HFFc6 (cell line): ENCODE measurements around the gene LHX2. TPM values are rescaled to one million over a fixed set of nuclear protein-coding genes. Genes with fewer than 3 reads are reported as not detected.

Experiments
- DNase-seq: peaks from one replicate; pipeline ENCODE4 v3.0.0-alpha.2; 2018
- H3K27ac Mint-ChIP-seq: 2 replicates; pipeline ENCODE4 v1.8.0; 2020; ENCODE audit warnings: mild to moderate bottlenecking, mixed read lengths
- H3K27me3 Mint-ChIP-seq: 2 replicates; pipeline ENCODE4 v1.8.0; 2021; ENCODE audit warnings: mild to moderate bottlenecking, moderate library complexity, mixed read lengths; ENCODE audit not compliant: insufficient read depth
- H3K36me3 Mint-ChIP-seq: 2 replicates; pipeline ENCODE4 v1.8.0; 2021; ENCODE audit warnings: low read depth, mixed read lengths
- H3K4me1 Mint-ChIP-seq: 2 replicates; pipeline ENCODE4 v1.8.0; 2020; ENCODE audit warnings: low read depth, mixed read lengths
- H3K4me3 Mint-ChIP-seq: 2 replicates; pipeline ENCODE4 v1.8.0; 2020; ENCODE audit warnings: mild to moderate bottlenecking, moderate library complexity, mixed read lengths
- H3K9me3 Mint-ChIP-seq: 2 replicates; pipeline ENCODE4 v1.8.0; 2020; ENCODE audit warnings: mild to moderate bottlenecking, mixed read lengths
- total RNA-seq, 6 experiments: library from RNA; stranded (reverse); fragmentation: NEBNext Ultra II Directional; extraction: Animal tissue kit (Norgen Biotek cat#: 25700); gene quantifications; 2 replicates in 1 of 6; 3 replicates in 5 of 6; pipeline ENCODE4 v1.2.3, GENCODE V29; 2021
- TF ChIP-seq, protein P1 (sequence below): fragments of 200-600 bp; sonication (generic); IDR thresholded peaks from 2 replicates; pipeline ENCODE4 v1.5.0; 2021; ENCODE audit warnings: antibody characterized with exemption, mild to moderate bottlenecking

LHX2 gene
- total RNA-seq, 6 experiments from 2014 or later: not detected

DNA sequence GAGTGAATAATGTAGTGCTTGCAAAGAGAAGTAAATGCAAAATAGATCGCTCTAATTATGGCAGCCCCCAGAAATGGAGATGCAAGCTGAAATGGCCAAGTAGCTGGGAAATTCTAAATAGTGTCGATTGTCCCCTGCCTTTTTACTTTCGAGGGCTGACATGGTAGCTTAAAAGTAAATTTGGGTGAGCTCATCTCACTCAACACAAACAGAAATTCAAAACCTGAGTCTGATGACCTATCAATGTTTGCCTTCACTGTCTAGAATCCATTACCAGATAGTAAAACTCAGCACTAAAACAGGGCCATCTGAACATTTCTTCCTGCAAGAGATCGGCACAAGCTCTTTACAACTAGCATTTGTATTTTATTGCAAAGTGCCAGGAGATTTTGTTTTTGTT is 7.0 kb upstream of the LHX2 start:
- no peak overlapping the region for H3K4me3 Mint-ChIP-seq
- TF ChIP-seq, protein P1, sequence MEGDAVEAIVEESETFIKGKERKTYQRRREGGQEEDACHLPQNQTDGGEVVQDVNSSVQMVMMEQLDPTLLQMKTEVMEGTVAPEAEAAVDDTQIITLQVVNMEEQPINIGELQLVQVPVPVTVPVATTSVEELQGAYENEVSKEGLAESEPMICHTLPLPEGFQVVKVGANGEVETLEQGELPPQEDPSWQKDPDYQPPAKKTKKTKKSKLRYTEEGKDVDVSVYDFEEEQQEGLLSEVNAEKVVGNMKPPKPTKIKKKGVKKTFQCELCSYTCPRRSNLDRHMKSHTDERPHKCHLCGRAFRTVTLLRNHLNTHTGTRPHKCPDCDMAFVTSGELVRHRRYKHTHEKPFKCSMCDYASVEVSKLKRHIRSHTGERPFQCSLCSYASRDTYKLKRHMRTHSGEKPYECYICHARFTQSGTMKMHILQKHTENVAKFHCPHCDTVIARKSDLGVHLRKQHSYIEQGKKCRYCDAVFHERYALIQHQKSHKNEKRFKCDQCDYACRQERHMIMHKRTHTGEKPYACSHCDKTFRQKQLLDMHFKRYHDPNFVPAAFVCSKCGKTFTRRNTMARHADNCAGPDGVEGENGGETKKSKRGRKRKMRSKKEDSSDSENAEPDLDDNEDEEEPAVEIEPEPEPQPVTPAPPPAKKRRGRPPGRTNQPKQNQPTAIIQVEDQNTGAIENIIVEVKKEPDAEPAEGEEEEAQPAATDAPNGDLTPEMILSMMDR: no peak
- peaks cover 7% of the 10 kb centered on the region; the same call in 1 of the 2 replicates for H3K4me1 Mint-ChIP-seq
- DNase-seq: no peak
- H3K36me3 Mint-ChIP-seq: no peaks in the 10 kb centered on the region
- peaks cover 70% of the 10 kb centered on the region for H3K27me3 Mint-ChIP-seq
- H3K27ac Mint-ChIP-seq: no peak overlapping the region
- no peaks in the 10 kb centered on the region for H3K9me3 Mint-ChIP-seq

DNA sequence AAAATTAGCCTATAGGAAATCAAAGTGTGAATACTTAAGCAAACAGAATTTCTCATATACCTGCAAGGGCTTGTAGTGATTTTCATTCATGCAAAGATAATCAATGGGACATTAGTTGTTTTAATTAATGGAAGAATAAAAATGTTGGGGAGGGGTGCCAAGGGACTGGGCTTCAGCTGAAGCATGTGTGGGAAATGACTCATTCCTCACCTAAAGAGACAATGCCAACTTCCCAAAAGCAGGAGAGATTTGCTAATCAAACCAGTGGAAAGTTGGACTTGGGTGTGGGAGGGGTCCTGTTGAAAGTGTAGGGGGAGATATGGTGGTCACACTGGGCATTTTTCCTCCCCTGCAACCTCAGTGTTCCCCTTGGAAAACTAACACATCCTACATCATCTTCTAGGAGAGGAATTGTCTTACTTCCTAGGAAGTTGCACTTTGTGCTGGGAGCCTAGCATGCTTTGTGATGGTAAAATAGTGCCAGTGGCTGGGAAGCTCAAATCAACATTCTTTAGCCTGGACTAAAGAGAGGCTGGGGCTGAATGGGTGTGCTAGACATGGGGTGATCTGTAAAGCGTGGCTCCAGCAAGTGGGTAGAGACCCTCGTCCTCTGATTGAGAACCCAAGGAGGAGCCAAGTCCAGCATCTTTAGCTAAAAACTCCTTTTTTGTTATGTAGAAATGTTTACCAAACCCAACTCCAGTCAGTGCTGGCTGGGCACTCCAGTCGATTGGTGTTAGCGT is 6.4 kb upstream of the LHX2 start:
- H3K36me3 Mint-ChIP-seq: no peaks in the 10 kb centered on the region
- DNase-seq: no peak
- H3K27me3 Mint-ChIP-seq: peaks cover 76% of the 10 kb centered on the region
- TF ChIP-seq, protein P1: no peak
- peaks cover 7% of the 10 kb centered on the region; the same call in 1 of the 2 replicates for H3K4me1 Mint-ChIP-seq
- H3K9me3 Mint-ChIP-seq: no peaks in the 10 kb centered on the region
- no peak overlapping the region for H3K4me3 Mint-ChIP-seq
- H3K27ac Mint-ChIP-seq: no peak overlapping the region

DNA sequence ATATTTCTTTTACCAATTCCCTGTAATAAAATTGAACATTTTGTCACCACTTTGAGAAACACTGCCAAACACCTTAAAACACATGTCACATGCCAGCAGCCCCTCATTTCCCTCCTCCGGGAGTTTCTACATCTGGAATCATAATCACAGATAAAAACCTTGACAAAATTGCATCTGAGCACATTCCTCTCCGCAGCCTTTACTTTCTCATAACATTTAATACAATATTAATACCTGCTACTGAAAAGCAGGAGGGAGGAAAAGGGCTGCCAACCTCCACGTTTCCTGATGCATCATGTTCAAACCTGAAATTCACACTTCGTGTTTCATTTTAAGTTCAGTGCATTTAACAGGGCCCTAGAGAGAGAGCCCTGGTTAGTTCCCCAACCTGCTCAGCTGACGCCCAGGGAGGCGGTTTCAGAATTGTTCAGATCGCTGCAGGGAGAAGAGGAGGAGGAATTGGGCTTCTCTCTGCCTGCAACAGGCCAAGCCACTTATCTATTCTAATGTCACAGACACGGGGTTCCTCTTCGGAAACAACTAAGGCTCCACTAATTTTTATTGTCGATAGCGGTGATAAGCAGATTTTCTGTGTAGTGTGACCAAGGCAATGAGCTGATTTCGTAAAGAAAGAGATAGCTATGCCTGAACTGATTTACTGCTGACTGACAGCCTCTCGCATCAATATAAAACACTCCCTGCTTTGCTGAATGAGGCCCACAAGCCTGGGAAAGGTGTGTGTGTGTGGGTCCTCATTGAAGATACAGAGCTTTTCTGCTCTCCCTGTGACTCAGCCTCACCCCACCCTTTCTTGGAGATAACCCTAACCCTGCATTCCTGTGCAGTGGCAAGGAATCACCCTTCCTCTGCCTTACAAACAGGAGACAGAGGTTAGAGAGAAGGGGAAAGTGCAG is 4.9 kb upstream of the LHX2 start:
- Mint-ChIP-seq H3K36me3 (no peaks in the 10 kb centered on the region), H3K9me3 (no peaks in the 10 kb centered on the region), H3K27me3 (peaks cover 71% of the 10 kb centered on the region), H3K27ac (no peak overlapping the region), H3K4me1 (peaks cover 7% of the 10 kb centered on the region; the same call in 1 of the 2 replicates), H3K4me3 (no peak overlapping the region)
- TF ChIP-seq, protein P1: no peak
- no peak for DNase-seq

DNA sequence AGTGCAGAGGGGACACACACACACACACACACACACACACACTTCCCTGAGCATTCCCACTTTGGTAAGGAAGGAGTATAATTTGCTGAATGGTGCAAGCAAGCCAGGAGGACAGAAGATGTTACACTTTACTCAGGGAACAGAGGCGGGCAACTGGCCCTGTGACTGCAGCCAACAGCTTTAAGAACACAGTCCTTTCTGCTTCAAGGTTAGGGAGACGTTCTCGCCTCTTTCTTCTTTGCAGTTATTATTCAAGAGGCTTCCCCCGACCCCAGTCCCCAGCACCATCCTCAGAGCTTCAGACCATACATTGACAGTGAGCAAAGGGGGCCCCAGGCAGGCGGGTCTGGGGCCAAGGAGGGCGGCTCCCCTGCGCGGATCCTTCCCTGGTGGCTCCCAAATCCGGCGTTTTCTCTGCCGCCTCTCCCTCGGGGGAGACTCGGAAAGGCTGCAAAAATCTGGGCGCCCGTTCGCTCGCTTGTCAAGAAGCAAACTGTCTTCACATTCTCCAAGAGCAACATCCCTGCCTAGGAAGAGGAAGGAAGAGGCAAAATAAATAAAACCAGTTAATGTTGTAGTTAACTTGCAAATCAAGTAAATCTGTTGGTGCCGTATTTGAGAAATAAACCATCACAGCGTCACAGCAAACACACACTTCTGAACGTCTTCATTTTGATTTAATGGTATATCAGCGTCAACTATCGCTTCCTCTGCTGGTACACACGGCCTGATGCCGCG is 3.8 kb upstream of the LHX2 start:
- Mint-ChIP-seq H3K9me3 (no peaks in the 10 kb centered on the region), H3K27ac (no peak overlapping the region), H3K36me3 (no peaks in the 10 kb centered on the region), H3K4me1 (peaks cover 7% of the 10 kb centered on the region; the same call in 1 of the 2 replicates), H3K4me3 (no peak overlapping the region), H3K27me3 (peaks cover 66% of the 10 kb centered on the region)
- TF ChIP-seq, protein P1: no peak
- DNase-seq: no peak

DNA sequence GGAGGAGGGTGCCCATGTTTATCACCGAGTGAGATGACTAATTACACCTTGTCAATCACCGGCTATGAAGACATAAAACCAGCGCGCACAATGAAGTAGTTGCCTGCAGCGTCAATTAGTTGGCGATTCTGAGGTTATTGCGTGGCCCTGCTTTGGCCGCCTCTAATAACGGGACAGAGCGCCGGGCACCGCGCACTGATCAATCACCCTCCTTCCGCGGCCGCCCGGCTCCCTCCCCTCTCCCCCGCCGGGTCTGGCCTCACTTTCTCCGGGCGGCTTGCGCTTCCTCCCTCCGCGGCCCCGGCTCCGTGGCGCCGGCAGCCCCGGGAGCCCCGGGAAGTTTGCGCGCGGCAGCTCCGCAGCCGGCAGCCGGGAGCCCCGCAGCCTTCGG is 3.3 kb upstream of the LHX2 start:
- no peak overlapping the region for H3K27ac Mint-ChIP-seq
- no peaks in the 10 kb centered on the region for H3K36me3 Mint-ChIP-seq
- H3K4me3 Mint-ChIP-seq: no peak overlapping the region
- DNase-seq: no peak
- H3K27me3 Mint-ChIP-seq: peaks cover 67% of the 10 kb centered on the region
- H3K9me3 Mint-ChIP-seq: no peaks in the 10 kb centered on the region
- TF ChIP-seq, protein P1: no peak
- H3K4me1 Mint-ChIP-seq: peaks cover 7% of the 10 kb centered on the region; the same call in 1 of the 2 replicates
